Uterus (tissue), 2 donors: ENCODE data around the gene TSGA10IP.

Experiments
- CTCF ChIP-seq, 4 experiments: fragments of 200-600 bp in 2 of 4; fragments of 450-650 bp in 2 of 4; sonication (generic) in 2 of 4; IDR thresholded peaks; one replicate each; pipeline ENCODE4 v1.5.1; 2016 to 2019; ENCODE audit warnings: antibody characterized with exemption in 4 of 4, mild to moderate bottlenecking in 2 of 4, moderate library complexity in 1 of 4
- POLR2A ChIP-seq, 2 donors: fragments of 450-650 bp; IDR thresholded peaks; one replicate each; pipeline ENCODE4 v1.6.1; 2016; ENCODE audit warnings: antibody characterized with exemption in 2 of 2, mild to moderate bottlenecking in 1 of 2, moderate library complexity in 1 of 2

GRCh38 chr11:65958774-65959420, 13.6 kb downstream of the TSGA10IP start:
- TF ChIP-seq CTCF (IDR thresholded peaks at IDR 0.05) (no peak), POLR2A (IDR thresholded peaks at IDR 0.05) (no peak)
